Measurements from ENCODE around the gene LCTL. TPM values are rescaled to one million over a fixed set of nuclear protein-coding genes. Genes with fewer than 3 reads are reported as not detected.
A peak's percentile ranks its signal among the peaks of the same experiment; 100 is the strongest.

Gene LCTL
- polyA plus RNA-seq, 2 of the 4 experiments (the other 2 are of a cell fraction) = not detected

DNA sequence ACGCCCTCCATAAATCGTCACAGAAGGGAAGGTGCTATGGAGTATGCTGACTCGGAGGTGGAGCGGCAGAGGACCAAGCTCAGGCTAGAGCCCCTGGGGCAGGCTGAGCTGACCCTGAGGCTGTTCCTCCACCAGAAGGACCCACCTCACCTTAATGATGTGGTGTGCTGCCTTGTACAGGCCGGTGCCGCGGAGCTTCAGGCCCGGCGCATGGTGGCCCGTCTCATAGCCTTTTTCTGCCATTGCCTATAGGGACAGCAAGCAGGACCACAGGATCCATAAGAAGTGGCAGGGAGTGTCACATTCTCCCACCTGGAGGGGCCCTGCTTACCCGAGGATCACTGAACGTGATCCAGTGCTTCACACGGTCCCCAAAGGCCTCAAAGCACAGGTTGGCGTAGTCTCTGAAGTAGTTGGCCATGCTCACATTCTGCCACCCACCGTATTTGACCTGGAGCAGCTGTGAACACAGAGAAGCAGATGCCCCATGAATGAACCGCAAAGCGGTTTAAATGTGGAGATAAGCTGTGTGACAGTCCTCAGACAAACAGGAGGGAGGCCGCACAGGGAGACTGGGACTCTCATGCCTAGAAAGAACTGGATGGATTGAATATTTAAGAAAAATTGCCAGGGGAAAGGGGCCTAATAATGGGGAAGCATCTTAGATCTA, 4.8 kb downstream of the LCTL start (continued):
- TF ChIP-seq JUN (IDR thresholded peaks at IDR 0.05) = no peak
- TF ChIP-seq, protein P1, sequence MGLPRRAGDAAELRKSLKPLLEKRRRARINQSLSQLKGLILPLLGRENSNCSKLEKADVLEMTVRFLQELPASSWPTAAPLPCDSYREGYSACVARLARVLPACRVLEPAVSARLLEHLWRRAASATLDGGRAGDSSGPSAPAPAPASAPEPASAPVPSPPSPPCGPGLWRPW (IDR thresholded peaks at IDR 0.05) = no peak
- TF ChIP-seq RFX5 (IDR thresholded peaks at IDR 0.05) = no peak
- TF ChIP-seq RCOR1 (IDR thresholded peaks at IDR 0.05; ENCODE audit: low read depth, low read length) = no peak
- TF ChIP-seq ZNF302 (CRISPR knock-in tag; IDR thresholded peaks at IDR 0.05) = no peak
- no peak for TF ChIP-seq HOXA7 (CRISPR knock-in tag; IDR thresholded peaks at IDR 0.05)
- TF ChIP-seq POLR2A (IDR thresholded peaks at IDR 0.05; ENCODE audit: low read length) = no peak

DNA sequence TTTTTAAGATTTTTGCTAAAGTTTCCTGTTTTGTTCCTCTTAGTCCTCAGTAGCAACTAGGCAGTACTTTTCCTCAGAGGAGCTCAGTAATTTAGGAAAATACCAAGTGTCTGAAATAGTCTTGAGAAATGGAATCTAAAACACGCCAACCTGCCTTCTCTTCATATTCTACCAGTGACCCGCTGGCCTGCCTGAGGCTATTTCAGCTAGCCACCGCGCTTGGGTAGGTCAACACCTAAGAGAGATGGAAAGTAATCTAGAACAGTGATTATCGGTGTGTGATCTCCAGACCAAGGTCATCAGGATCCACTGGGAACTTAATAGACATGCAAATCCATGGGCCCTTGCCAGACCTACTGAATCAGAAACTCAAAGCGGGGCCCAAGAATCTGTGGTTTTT, 7.5 kb downstream of the LCTL start:
- TF ChIP-seq, protein P2, sequence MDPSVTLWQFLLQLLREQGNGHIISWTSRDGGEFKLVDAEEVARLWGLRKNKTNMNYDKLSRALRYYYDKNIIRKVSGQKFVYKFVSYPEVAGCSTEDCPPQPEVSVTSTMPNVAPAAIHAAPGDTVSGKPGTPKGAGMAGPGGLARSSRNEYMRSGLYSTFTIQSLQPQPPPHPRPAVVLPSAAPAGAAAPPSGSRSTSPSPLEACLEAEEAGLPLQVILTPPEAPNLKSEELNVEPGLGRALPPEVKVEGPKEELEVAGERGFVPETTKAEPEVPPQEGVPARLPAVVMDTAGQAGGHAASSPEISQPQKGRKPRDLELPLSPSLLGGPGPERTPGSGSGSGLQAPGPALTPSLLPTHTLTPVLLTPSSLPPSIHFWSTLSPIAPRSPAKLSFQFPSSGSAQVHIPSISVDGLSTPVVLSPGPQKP (IDR thresholded peaks at IDR 0.05; ENCODE audit: low read depth, low read length) = no peak
- TF ChIP-seq RARB (CRISPR knock-in tag; IDR thresholded peaks at IDR 0.05) (no peak), HEYL (CRISPR knock-in tag; IDR thresholded peaks at IDR 0.05) (no peak), FOSL2 (IDR thresholded peaks at IDR 0.05) (no peak), FOSL2 (CRISPR knock-in tag; IDR thresholded peaks at IDR 0.05) (no peak), ZFP36 (IDR thresholded peaks at IDR 0.05; ENCODE audit: borderline replicate concordance, partially characterized antibody) (no peak)
- POLR2A ChIA-PET = no interaction called here
- no peak for FAIRE-seq
- H3K27ac ChIP-seq = no peak overlapping the region
- H3K4me3 ChIP-seq = no peak overlapping the region
- no peak for DNase-seq (ENCODE audit: low read depth in 1 of 2, low spot score in 1 of 2)
- WGBS (ENCODE audit: missing lambda C conversion rate) = 95% methylated on average over 6 of the region's 6 CpGs
- no peak for ATAC-seq
- no peaks in the 10 kb centered on the region for H3K4me1 ChIP-seq
- CTCF ChIA-PET = interaction anchor here (0.6 to 13.4 kb wide), 4 partner anchors 9 to 16 kb away, joined by 3 to 88 read pairs (median 4); partner anchors contain the start of gene LCTL
- no peaks in the 10 kb centered on the region for H3K9me3 ChIP-seq
- H3K4me2 ChIP-seq = no peak overlapping the region

DNA sequence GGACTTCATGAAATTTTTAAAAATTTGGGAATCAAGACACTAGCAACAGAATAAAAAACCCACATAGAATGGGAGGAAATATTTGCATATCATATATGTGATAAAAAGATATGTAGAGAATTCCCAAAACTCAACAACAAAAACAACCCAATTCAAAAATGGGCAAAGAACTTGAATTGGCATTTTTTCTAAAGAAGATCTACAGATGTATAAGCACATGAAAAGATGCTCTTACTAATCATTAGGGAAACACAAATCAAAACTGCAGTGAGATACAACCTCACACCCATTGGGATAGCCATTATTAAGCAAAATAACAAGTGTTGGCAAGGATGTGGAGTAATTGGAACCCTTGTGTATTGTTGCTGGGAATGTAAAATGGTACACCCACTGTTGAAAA, 10.1 kb downstream of the LCTL start:
- CTCF ChIA-PET = interaction anchor here (13.4 kb wide), 1 partner anchor 11 kb away, joined by 88 read pairs; the partner anchor contains the start of gene LCTL

DNA sequence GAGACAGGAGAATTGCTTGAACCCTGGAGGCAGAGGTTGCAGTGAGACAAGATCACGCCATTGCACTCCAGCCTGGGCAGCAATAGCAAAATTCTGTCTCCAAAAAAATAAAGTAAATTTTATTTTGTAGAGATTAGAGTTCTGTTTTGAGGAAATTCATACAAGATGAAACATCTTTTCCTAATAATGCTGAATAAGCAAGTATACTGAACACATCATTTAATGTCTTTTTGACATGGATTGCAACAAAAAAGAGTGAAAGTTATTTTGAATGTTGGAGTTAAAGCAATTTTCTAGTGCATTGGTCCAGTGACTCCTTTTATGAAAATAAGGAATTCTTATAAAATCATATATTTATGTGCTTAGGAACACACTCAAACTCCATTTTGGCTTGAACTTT, 20.5 kb downstream of the LCTL start:
- Histone ChIP-seq H3K9me3 (no peaks in the 10 kb centered on the region), H3K27ac (no peak overlapping the region), H3K4me2 (no peak overlapping the region), H3K4me1 (no peaks in the 10 kb centered on the region), H3K4me3 (no peak overlapping the region)
- ATAC-seq = no peak
- DNase-seq (ENCODE audit: low read depth in 1 of 2, low spot score in 1 of 2) = no peak
- TF ChIP-seq, protein P3, sequence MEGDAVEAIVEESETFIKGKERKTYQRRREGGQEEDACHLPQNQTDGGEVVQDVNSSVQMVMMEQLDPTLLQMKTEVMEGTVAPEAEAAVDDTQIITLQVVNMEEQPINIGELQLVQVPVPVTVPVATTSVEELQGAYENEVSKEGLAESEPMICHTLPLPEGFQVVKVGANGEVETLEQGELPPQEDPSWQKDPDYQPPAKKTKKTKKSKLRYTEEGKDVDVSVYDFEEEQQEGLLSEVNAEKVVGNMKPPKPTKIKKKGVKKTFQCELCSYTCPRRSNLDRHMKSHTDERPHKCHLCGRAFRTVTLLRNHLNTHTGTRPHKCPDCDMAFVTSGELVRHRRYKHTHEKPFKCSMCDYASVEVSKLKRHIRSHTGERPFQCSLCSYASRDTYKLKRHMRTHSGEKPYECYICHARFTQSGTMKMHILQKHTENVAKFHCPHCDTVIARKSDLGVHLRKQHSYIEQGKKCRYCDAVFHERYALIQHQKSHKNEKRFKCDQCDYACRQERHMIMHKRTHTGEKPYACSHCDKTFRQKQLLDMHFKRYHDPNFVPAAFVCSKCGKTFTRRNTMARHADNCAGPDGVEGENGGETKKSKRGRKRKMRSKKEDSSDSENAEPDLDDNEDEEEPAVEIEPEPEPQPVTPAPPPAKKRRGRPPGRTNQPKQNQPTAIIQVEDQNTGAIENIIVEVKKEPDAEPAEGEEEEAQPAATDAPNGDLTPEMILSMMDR (IDR thresholded peaks at IDR 0.05) = no peak
- TF ChIP-seq NPAS2 (CRISPR knock-in tag; IDR thresholded peaks at IDR 0.05; ENCODE audit: borderline replicate concordance) (no peak), MAFK (IDR thresholded peaks at IDR 0.05; ENCODE audit: partially characterized antibody) (peak; percentile 96), HOXA7 (CRISPR knock-in tag; IDR thresholded peaks at IDR 0.05) (no peak)
- ChIA-PET POLR2A (no interaction called here), CTCF (interaction anchor here (0.8 to 2.4 kb wide), 3 partner anchors 12 to 33 kb away, joined by 3 to 15 read pairs (median 4); partner anchors contain the start of gene LCTL)
- no peak for FAIRE-seq
- WGBS (ENCODE audit: missing lambda C conversion rate) = 90% methylated on average over 1 of the region's 1 CpG

More for the DNA sequence above, 10.1 kb downstream of the LCTL start:
- Histone ChIP-seq H3K4me3 (no peak overlapping the region), H3K4me2 (no peak overlapping the region), H3K9me3 (no peaks in the 10 kb centered on the region), H3K27ac (no peak overlapping the region), H3K4me1 (no peaks in the 10 kb centered on the region)
- DNase-seq (ENCODE audit: low read depth in 1 of 2, low spot score in 1 of 2) = no peak
- TF ChIP-seq NPAS2 (CRISPR knock-in tag; IDR thresholded peaks at IDR 0.05; ENCODE audit: borderline replicate concordance) (no peak), POLR2AphosphoS2 (conservative IDR thresholded peaks at IDR 0.05; ENCODE audit: low read length) (no peak), EHMT2 (IDR thresholded peaks at IDR 0.05; ENCODE audit: low read depth) (no peak), NR3C1 (IDR thresholded peaks at IDR 0.05) (no peak), GATA3 (IDR thresholded peaks at IDR 0.05; ENCODE audit: borderline replicate concordance) (no peak)
- TF ChIP-seq, protein P4, sequence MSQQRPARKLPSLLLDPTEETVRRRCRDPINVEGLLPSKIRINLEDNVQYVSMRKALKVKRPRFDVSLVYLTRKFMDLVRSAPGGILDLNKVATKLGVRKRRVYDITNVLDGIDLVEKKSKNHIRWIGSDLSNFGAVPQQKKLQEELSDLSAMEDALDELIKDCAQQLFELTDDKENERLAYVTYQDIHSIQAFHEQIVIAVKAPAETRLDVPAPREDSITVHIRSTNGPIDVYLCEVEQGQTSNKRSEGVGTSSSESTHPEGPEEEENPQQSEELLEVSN (IDR thresholded peaks at IDR 0.05; ENCODE audit: borderline replicate concordance, low read depth) = no peak
- TF ChIP-seq, protein P5, sequence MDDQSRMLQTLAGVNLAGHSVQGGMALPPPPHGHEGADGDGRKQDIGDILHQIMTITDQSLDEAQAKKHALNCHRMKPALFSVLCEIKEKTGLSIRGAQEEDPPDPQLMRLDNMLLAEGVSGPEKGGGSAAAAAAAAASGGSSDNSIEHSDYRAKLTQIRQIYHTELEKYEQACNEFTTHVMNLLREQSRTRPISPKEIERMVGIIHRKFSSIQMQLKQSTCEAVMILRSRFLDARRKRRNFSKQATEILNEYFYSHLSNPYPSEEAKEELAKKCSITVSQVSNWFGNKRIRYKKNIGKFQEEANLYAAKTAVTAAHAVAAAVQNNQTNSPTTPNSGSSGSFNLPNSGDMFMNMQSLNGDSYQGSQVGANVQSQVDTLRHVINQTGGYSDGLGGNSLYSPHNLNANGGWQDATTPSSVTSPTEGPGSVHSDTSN (IDR thresholded peaks at IDR 0.05) = no peak
- FAIRE-seq = peak; percentile 18
- POLR2A ChIA-PET = no interaction called here
- ATAC-seq = no peak
